Parathyroid adenoma (tissue), 2 donors: Measurements from ENCODE around the gene HOXA6.

ENCODE experiments used
- H2AFZ ChIP-seq: fragments of 300-600 bp; sonication (generic); one replicate; pipeline ENCODE4 v1.7.0; 2017; ENCODE audit warnings: antibody characterized with exemption, mild to moderate bottlenecking
- H3K27ac ChIP-seq: fragments of 300-600 bp; sonication (generic); one replicate; pipeline ENCODE4 v1.7.0; 2017
- H3K27me3 ChIP-seq: fragments of 300-600 bp; sonication (generic); one replicate; pipeline ENCODE4 v1.7.0; 2017; ENCODE audit warnings: low read length; ENCODE audit not compliant: control insufficient read depth, insufficient read depth
- H3K36me3 ChIP-seq: fragments of 300-600 bp; sonication (generic); one replicate; pipeline ENCODE4 v1.7.0; 2017; ENCODE audit warnings: low read length; ENCODE audit not compliant: control insufficient read depth, insufficient read depth
- H3K4me1 ChIP-seq: fragments of 300-600 bp; sonication (generic); one replicate; pipeline ENCODE4 v1.7.0; 2017; ENCODE audit warnings: control low read depth
- H3K4me2 ChIP-seq: fragments of 300-600 bp; sonication (generic); one replicate; pipeline ENCODE4 v1.7.0; 2017; ENCODE audit warnings: low read length
- H3K4me3 ChIP-seq: fragments of 300-600 bp; sonication (generic); one replicate; pipeline ENCODE4 v1.7.0; 2017; ENCODE audit warnings: low read depth, low read length
- H3K79me2 ChIP-seq: fragments of 300-600 bp; sonication (generic); one replicate; pipeline ENCODE4 v1.7.0; 2017; ENCODE audit warnings: control low read depth
- H3K9ac ChIP-seq: fragments of 300-600 bp; sonication (generic); one replicate; pipeline ENCODE4 v1.7.0; 2017; ENCODE audit warnings: mild to moderate bottlenecking
- H3K9me3 ChIP-seq: fragments of 300-600 bp; sonication (generic); one replicate; pipeline ENCODE4 v1.7.0; 2017; ENCODE audit warnings: low read length; ENCODE audit not compliant: control insufficient read depth
- CTCF ChIP-seq: fragments of 300-600 bp; sonication (generic); IDR thresholded peaks from one replicate; pipeline ENCODE4 v1.7.0; 2017; ENCODE audit warnings: antibody characterized with exemption, mild to moderate bottlenecking
- donor health status: primary hyperparathyroidism.

Gene HOXA6

GRCh38 chr7:27160546-27161213 is 13.1 kb upstream of the HOXA6 start:
- Histone ChIP-seq H3K27ac (no peak overlapping the region), H3K79me2 (no peaks in the 10 kb centered on the region), H3K27me3 (peaks cover 43% of the 10 kb centered on the region)

GRCh38 chr7:27160145-27160545 is 12.6 kb upstream of the HOXA6 start:
- no peak for TF ChIP-seq CTCF
- H3K4me2 ChIP-seq = peak overlapping the region; percentile 87
- no peak overlapping the region for H3K9ac ChIP-seq
- no peak overlapping the region for H3K27ac ChIP-seq
- H3K4me3 ChIP-seq = peak overlapping the region; percentile 61
- no peaks in the 10 kb centered on the region for H3K4me1 ChIP-seq
- H3K9me3 ChIP-seq = no peaks in the 10 kb centered on the region
- no peaks in the 10 kb centered on the region for H3K79me2 ChIP-seq
- H2AFZ ChIP-seq = peak overlapping the region; percentile 100
- no peaks in the 10 kb centered on the region for H3K36me3 ChIP-seq
- H3K27me3 ChIP-seq = peaks cover 41% of the 10 kb centered on the region

More at GRCh38 chr7:27160546-27161213, 13.1 kb upstream of the HOXA6 start:
- H3K9ac ChIP-seq = no peak overlapping the region
- H3K4me3 ChIP-seq = peak overlapping the region; percentile 61
- H3K36me3 ChIP-seq = no peaks in the 10 kb centered on the region
- no peaks in the 10 kb centered on the region for H3K4me1 ChIP-seq
- H2AFZ ChIP-seq = peak overlapping the region; percentile 100
- no peaks in the 10 kb centered on the region for H3K9me3 ChIP-seq
- peak overlapping the region; percentile 87 for H3K4me2 ChIP-seq
- peak; percentile 100 for TF ChIP-seq CTCF

GRCh38 chr7:27159266-27160144 is 11.9 kb upstream of the HOXA6 start:
- Histone ChIP-seq H3K4me3 (no peak overlapping the region), H3K27me3 (peaks cover 40% of the 10 kb centered on the region), H3K4me1 (no peaks in the 10 kb centered on the region), H3K9ac (no peak overlapping the region), H3K9me3 (no peaks in the 10 kb centered on the region), H3K27ac (no peak overlapping the region), H3K4me2 (no peak overlapping the region), H2AFZ (peak overlapping the region; percentile 100), H3K79me2 (no peaks in the 10 kb centered on the region), H3K36me3 (no peaks in the 10 kb centered on the region)
- TF ChIP-seq CTCF = no peak

- no peak overlapping the region for H3K4me2 ChIP-seq
- H3K27ac ChIP-seq = no peak overlapping the region
- no peak for TF ChIP-seq CTCF
- H3K4me3 ChIP-seq = no peak overlapping the region
- no peak overlapping the region for H3K9ac ChIP-seq
- no peaks in the 10 kb centered on the region for H3K36me3 ChIP-seq
- peaks cover 37% of the 10 kb centered on the region for H3K27me3 ChIP-seq
- no peaks in the 10 kb centered on the region for H3K4me1 ChIP-seq
- H3K9me3 ChIP-seq = no peaks in the 10 kb centered on the region
- H2AFZ ChIP-seq = no peak overlapping the region
- H3K79me2 ChIP-seq = no peaks in the 10 kb centered on the region
Observed at GRCh38 chr7:27158436-27159265, 11.1 kb upstream of the HOXA6 start.
